ENCODE measurements around the gene HOPX.
"Not testable (repeated sequence)": the region's sequence is repeated elsewhere in the genome, so short reads cannot be mapped to it uniquely, and the experiment has no call there.

HOPX gene

DNA sequence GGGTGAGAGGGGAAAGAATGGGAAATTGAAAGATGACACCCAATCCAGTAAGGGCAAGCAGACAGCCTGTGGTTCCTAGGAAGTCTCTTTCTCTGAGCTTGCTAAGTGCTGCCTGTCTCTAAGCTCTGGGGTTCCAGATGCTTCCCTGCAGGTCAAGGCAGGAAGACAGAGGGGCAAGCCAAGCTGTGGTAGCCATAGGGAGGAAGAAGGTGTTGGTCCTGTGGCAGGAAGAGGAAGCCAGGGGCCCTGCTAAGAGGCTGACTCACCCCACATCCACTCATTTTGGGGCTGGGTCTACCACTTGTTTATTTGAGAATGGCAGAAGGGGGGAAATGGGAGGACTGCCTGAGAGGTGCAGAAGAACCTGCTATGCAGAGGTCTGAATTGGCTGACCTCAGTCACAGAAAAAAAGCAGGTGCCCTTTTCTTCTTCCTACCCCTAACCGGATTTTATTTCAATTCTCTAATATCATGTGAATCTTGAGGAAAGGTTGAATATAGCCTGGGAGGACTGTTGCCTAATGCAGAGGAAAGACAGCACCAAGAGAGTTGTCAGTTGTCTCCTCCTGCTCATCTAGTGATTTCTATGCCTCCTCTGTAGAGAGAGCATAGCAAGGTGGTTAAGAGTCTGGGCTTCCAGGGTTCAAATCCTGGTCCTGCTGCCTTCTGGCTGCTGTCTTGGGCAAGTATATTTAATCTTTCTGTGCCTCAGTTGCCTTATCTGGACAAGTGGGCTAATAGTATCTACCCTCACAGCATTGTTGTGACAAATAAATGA is 27.4 kb downstream of the HOPX start:
- DNase-seq = peak; percentile 33

GRCh38 chr4:56652196-56652595 is 28.9 kb downstream of the HOPX start:
- no peak for DNase-seq

GRCh38 chr4:56651056-56651350 is 30.1 kb downstream of the HOPX start:
- no peak for DNase-seq

- no peak for DNase-seq
Measured at GRCh38 chr4:56650262-56651055, 30.6 kb downstream of the HOPX start.

DNA sequence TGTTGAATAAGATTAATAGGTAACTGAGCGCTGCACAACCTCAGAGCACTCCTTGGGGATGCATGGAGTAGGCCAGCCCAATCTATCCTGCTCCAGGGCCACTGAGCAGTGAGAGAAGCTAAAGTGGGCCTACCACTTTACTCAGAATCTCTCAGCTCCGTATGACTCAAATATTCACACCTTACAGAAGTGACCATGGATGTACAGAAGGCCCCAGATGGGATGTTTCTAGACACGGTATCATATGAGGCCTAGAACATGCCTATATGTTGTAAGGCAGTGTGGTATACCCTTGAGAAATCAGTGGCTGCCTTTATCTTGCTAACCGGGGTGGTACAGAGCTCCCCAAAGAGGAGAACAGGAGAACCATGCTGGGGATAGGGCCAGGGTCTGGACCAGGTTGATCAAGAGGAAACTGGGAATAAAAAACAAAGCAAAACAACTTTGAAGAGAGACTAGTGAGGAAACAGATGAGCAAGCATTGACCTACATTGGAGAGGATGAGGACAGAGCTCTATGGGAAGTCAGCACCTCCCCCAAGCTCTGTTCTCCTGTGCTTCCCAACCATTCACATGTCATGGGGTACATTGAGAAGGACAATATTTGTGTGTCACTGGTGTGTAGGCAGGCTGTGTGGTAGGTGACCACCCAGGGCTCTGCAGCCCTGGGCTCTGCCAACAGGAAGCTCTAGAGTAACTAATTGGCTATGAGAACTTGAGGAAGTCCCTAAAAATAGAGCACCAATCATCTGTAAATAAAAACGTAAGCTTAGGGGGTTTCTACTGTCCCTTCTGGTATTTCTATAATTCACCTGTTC is 31.4 kb downstream of the HOPX start:
- no peak for DNase-seq

DNA sequence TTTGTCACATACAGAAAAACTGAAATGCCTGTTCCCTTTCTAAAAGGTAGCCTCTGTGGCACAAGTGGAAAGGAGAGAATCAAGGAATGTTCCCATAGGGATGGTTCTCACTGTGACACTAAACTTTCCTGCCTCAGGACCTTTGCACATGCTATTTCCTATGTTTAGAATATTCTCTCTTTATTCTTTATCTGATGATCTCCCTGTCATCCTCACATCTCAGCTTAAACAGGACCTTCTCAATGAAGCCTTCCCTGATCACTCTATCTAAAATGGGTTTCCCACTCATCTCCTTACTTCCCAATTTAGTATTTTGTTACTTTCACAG is 32.3 kb downstream of the HOPX start:
- DNase-seq = no peak

DNA sequence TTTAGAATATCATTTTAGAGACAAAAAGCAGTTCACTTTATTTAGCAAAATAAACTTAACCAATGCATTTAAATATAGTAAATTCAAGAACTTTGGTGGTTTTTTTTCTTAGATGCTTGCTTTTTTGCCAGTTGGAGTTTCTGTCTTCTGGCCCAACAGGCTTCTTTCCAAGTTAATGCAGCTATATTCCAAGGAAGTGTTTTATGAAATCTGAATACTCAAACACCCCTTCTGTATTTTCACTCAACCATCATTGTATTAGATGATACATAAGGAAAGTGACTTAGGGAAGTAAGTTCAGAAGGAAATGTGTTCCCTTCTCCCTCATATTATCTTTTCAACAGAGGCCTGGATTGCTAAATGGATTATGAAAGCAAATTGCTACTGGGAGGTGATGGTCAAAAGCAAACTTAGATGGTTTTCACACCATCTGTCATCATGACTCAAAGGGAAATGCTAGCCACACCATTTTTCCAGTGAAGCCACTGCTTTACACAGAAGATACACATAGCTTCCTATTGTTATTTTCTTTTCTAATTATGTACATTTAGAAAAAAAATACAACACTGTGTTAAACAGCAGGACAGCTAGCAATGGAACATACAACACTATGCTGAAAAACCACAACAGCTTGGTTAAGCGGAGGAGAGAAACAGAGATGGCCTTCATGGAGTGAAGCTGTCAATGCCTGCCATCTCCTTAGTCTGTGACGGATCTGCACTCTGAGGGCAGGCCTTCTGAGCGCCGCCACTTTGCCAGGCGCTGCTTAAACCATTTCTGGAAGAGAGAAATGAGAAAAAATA is 32.9 kb downstream of the HOPX start:
- no peak for DNase-seq

GRCh38 chr4:56646341-56646740 is 34.8 kb downstream of the HOPX start:
- no peak for DNase-seq

- no peak for DNase-seq
Measured at GRCh38 chr4:56643596-56643995, 37.5 kb downstream of the HOPX start.

GRCh38 chr4:56641494-56642051 is 39.5 kb downstream of the HOPX start:
- DNase-seq = no peak

- no peak for DNase-seq
Measured at GRCh38 chr4:56640621-56641493, 40.2 kb downstream of the HOPX start.

GRCh38 chr4:56637791-56638190 is 43.3 kb downstream of the HOPX start:
- no peak for DNase-seq

DNA sequence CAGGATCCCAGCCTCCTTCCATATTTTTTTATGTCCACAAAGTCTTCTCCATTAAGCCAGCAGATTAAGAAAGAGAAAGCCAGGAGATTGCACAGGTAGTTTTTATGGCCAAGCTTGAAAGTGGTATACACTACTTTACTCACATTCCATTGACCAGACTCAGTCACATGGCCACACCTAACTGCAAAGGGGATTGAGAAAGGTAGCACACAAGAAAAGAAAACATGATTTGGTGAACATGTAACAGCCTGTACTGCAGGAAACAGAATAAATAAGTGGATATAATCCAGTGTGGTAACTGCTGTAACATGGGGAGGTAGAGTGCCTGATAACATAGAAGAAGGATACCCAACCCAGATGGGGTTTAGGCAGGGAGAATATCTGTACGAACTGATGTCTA is 43.9 kb downstream of the HOPX start:
- no peak for DNase-seq

DNA sequence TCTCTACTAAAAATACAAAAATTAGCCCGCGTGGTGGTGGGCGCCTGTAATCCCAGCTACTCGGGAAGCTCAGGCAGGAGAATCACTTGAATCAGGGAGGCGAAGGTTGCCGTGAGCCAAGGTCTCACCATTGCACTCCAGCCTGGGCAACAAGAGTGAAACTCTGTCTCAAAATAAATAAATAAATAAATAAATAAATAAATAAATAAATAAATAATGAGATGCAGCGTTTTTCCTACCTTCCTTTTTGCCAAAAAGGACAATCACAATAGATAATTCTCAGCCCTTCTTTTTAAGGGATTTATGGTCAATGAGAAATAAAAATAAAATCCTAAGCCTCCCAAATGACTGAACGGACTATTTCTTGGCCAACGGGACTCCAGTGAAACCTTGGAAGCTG is 46.1 kb downstream of the HOPX start:
- not testable (repeated sequence) for DNase-seq

GRCh38 chr4:56633486-56633885 is 47.6 kb downstream of the HOPX start:
- DNase-seq = no peak

DNA sequence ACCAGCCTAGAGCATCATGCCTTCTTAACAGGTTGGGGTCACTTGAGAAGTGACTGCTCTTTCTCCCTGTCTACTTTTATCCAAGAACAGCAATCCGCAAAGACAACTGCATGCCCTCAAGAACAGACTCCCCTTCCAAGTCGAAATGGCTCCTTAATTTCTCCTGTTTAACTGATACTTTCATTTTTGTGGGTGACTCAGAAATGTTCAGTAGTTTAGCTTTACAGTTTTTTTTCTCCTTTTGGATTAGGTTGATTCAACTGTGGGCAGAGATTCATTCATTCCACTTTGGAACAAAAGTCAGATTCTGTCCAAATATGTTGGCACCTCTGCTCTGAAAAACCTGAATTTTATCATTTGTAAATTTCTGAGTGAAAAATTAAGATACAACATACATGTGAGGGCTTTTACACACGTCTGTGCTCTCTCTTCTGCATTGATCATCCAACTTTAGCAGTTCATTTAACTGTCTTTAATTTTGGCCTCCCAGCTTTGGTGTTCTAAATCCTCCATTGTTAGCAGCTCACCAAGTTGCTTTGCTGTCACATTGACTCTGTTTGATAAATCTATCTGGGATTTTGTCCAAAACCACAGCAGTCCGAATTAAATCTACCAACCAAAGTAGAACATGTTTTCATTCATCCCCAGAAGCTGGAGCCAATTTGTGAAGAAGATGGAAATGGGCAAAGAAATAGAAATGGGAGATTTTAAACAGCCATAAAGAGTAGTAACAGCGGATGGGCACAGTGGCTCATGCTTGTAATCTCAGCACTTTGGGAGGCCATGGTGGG is 50.0 kb downstream of the HOPX start:
- DNase-seq = no peak

DNA sequence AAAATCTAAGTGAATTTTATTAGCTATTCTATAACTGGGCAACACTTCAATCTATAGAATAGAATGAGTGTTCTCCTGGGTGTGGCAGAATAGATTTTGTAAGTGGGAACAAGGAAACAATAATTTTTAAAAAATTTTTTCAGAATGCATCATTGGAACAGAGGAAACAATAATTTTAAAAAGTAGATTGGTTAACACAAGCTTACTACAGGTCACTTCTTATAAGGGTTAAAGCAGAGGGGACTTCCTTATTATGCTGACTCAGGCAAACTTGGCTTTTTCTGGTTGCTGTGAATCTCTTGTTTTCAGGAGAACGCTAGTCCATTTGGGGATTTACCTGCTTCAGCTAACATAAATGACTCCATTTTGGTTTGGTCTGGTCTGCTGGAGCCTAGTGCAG is 52.5 kb downstream of the HOPX start:
- no peak for DNase-seq

DNA sequence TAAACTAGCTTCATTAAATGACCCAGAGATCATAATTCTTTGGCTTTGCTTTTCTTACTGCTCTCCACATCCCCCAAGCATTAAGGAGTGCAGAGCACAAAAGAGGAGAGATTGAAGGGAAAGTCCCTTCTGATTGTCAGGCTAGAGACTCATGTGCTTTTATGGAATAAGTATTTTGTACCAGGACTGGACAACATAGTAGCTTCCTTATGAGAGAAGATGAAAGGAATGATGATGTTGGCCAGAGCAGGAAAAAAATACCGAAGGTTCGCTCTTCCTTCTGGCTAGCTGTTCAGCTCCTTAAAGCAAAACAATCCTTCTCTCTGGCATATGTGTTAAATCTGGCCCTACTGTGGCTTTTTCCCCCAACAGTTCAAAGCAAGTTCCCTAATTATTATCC is 53.1 kb downstream of the HOPX start:
- DNase-seq = no peak

- no peak for DNase-seq
Measured at GRCh38 chr4:56627375-56627774, 53.7 kb downstream of the HOPX start.

DNA sequence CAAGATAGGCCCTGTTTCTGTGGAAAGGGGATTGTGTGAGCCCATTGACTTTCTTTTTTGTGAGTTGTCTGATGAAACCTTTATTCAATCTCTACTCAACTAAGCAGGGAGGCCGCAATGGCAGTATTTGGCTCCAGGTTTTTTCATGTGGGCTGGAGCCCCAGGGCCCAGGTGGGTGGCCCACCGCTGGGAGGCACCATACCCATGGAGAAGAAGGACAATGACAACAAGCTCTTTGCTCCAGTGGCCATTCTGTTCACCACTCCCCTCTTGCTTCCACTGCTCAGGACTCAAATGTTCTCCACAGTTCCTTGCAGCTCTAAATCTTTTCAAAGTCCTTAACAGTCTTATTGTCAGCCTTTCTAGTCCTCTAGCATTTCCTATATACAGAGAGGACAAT is 54.1 kb downstream of the HOPX start:
- peak; percentile 18 for DNase-seq

DNA sequence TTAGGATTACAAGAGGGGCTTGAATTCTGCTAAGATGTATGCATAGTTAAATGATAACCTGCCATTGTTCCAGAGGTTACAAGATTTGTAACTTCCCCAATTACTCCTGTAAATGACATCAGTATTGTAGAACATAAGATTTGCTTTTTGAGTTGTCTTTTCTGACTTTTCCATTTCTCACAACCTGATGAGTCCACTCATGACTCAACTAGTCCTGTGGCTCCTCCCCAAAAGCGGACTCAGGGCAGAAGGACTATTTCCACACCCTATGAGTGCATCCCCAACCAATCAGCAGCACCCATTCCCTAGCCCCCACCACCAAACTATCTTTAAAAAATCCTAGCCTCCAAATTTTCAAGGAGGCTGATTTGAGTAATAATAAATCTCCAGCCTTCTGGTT is 54.7 kb downstream of the HOPX start:
- no peak for DNase-seq
